ENCODE data around the gene PDCD2L. TPM values are rescaled to one million over a fixed set of nuclear protein-coding genes. Genes with fewer than 3 reads are reported as not detected.

PDCD2L gene
- total RNA-seq, 2 experiments from 2014 or later = 29.8 TPM

Other genes with a start within 250 kb of the PDCD2L start
- 100 to 1,000 TPM in 1 of 2 experiments, 10 to 100 TPM in 1; 90.0 to 106 TPM for gene LSM14A, start 231.9 kb upstream of the PDCD2L start, total RNA-seq
- 10 to 100 TPM; 11.7 to 11.9 TPM for gene GARRE1, start 149.8 kb upstream of the PDCD2L start, total RNA-seq
- gene GPI, start 39.2 kb upstream of the PDCD2L start, total RNA-seq = 100 to 1,000 TPM; 549 to 564 TPM
- gene UBA2, start 24.0 kb downstream of the PDCD2L start, total RNA-seq = 100 to 1,000 TPM; 150 to 156 TPM
- under 1 TPM; 0.52 to 0.65 TPM for gene WTIP, start 77.4 kb downstream of the PDCD2L start, total RNA-seq

Data from activated CD4-positive, alpha-beta memory T cell treated with anti-CD3 and anti-CD28 coated beads for 36 hours (primary cell).